ENCODE measurements around the gene LCN6.

- TF ChIP-seq CTCF (IDR thresholded peaks at IDR 0.05), result no peak
- TF ChIP-seq POLR2AphosphoS5 (IDR thresholded peaks at IDR 0.05), result no peak
- TF ChIP-seq EP300 (IDR thresholded peaks at IDR 0.05), result no peak
- TF ChIP-seq POLR2A (IDR thresholded peaks at IDR 0.05), result no peak
These were observed 7.8 kb downstream of the LCN6 start for GRCh38 chr9:136740491-136740890.

Measured in suprapubic skin (tissue), 4 donors.